HL-60 (cell line): ENCODE measurements around the gene KCNRG.

Experiments
- GABPA ChIP-seq: IDR thresholded peaks from 2 replicates; pipeline ENCODE4 v1.6.1; 2012; ENCODE audit warnings: low read depth
- POLR2AphosphoS5 ChIP-seq: IDR thresholded peaks from 2 replicates; pipeline ENCODE4 v1.6.1; 2012; ENCODE audit warnings: low read depth
- SPI1 ChIP-seq: IDR thresholded peaks from 2 replicates; pipeline ENCODE4 v1.6.1; 2012; ENCODE audit warnings: low read depth, mild to moderate bottlenecking, borderline replicate concordance
- TF ChIP-seq, protein P1 (sequence below): IDR thresholded peaks from one replicate; pipeline ENCODE4 v1.5.1; 2011; ENCODE audit warnings: low read length, control low read depth, inconsistent platforms; ENCODE audit not compliant: insufficient read depth
- TF ChIP-seq, protein P2 (sequence below): IDR thresholded peaks from 2 replicates; pipeline ENCODE4 v1.6.1; 2012; ENCODE audit warnings: low read depth; ENCODE audit not compliant: insufficient replicate concordance

DNA sequence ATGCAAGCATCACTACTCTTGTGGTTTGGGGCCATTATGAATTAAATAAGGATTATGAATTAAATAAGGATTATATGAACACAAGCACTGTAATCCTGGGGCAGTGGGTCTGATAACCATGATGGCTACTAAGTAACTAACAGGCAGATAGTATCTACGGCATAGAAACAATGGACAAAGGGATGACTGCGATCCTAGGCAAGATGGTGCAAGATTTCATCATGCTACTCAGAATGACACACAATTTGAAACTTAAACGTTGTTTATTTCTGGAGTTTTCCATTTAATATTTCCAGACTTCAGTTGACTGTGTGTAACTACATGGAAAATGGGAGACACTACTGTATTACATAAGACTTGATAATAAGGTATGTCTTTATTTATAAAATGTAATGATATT lies 15.1 kb downstream of the KCNRG start:
- TF ChIP-seq POLR2AphosphoS5, result no peak
- TF ChIP-seq, protein P1, sequence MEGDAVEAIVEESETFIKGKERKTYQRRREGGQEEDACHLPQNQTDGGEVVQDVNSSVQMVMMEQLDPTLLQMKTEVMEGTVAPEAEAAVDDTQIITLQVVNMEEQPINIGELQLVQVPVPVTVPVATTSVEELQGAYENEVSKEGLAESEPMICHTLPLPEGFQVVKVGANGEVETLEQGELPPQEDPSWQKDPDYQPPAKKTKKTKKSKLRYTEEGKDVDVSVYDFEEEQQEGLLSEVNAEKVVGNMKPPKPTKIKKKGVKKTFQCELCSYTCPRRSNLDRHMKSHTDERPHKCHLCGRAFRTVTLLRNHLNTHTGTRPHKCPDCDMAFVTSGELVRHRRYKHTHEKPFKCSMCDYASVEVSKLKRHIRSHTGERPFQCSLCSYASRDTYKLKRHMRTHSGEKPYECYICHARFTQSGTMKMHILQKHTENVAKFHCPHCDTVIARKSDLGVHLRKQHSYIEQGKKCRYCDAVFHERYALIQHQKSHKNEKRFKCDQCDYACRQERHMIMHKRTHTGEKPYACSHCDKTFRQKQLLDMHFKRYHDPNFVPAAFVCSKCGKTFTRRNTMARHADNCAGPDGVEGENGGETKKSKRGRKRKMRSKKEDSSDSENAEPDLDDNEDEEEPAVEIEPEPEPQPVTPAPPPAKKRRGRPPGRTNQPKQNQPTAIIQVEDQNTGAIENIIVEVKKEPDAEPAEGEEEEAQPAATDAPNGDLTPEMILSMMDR, result no peak
- TF ChIP-seq, protein P2, sequence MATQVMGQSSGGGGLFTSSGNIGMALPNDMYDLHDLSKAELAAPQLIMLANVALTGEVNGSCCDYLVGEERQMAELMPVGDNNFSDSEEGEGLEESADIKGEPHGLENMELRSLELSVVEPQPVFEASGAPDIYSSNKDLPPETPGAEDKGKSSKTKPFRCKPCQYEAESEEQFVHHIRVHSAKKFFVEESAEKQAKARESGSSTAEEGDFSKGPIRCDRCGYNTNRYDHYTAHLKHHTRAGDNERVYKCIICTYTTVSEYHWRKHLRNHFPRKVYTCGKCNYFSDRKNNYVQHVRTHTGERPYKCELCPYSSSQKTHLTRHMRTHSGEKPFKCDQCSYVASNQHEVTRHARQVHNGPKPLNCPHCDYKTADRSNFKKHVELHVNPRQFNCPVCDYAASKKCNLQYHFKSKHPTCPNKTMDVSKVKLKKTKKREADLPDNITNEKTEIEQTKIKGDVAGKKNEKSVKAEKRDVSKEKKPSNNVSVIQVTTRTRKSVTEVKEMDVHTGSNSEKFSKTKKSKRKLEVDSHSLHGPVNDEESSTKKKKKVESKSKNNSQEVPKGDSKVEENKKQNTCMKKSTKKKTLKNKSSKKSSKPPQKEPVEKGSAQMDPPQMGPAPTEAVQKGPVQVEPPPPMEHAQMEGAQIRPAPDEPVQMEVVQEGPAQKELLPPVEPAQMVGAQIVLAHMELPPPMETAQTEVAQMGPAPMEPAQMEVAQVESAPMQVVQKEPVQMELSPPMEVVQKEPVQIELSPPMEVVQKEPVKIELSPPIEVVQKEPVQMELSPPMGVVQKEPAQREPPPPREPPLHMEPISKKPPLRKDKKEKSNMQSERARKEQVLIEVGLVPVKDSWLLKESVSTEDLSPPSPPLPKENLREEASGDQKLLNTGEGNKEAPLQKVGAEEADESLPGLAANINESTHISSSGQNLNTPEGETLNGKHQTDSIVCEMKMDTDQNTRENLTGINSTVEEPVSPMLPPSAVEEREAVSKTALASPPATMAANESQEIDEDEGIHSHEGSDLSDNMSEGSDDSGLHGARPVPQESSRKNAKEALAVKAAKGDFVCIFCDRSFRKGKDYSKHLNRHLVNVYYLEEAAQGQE, result no peak
- TF ChIP-seq SPI1, result no peak
- no peak for TF ChIP-seq GABPA
